Stomach smooth muscle (tissue), 2 donors: Measurements from ENCODE around the gene TNS2.
"Not testable (repeated sequence)": the region's sequence is repeated elsewhere in the genome, so short reads cannot be mapped to it uniquely, and the experiment has no call there.

Source experiments
- H3K27ac ChIP-seq: one replicate; pipeline ENCODE4 v1.7.0; 2013; ENCODE audit warnings: mild to moderate bottlenecking, low read length, inconsistent platforms
- H3K27me3 ChIP-seq, 2 donors: one replicate each; pipeline ENCODE4 v1.7.0; 2013; ENCODE audit warnings: low read length in 2 of 2; ENCODE audit not compliant: insufficient read depth in 2 of 2, control insufficient read depth in 1 of 2
- H3K36me3 ChIP-seq, 2 donors: one replicate each; pipeline ENCODE4 v1.7.0; 2013; ENCODE audit warnings: low read length in 2 of 2; ENCODE audit not compliant: control insufficient read depth in 2 of 2, insufficient read depth in 2 of 2
- H3K4me1 ChIP-seq: one replicate; pipeline ENCODE4 v1.7.0; 2013; ENCODE audit warnings: low read length; ENCODE audit not compliant: control insufficient read depth, insufficient read depth
- H3K4me3 ChIP-seq, 2 donors: one replicate each; pipeline ENCODE4 v1.7.0; 2013; ENCODE audit warnings: low read length in 2 of 2
- H3K9ac ChIP-seq, 2 donors: one replicate each; pipeline ENCODE4 v1.7.0; 2013; ENCODE audit warnings: low read length in 2 of 2, mild to moderate bottlenecking in 1 of 2
- H3K9me3 ChIP-seq, 2 donors: one replicate each; pipeline ENCODE4 v1.7.0; 2013; ENCODE audit warnings: low read length in 2 of 2; ENCODE audit not compliant: control insufficient read depth in 2 of 2
- donor health status: healthy.
- donor health status: Pancreatic carcinoma.

Gene TNS2

GRCh38 chr12:53049571-53050318 is at the start of gene TNS2:
Gene TNS2, plus strand, starts transcription at chr12:53050065. Its CDS starts 121 bp downstream, at chr12:53050186.
- H3K4me3 ChIP-seq, result peak within 1 kb of the TSS; percentile 50 to 73
- H3K27ac ChIP-seq, result peak within 1 kb of the TSS; percentile 98
- peaks cover 0 to 2% of the 10 kb centered on the region in 2 donors for H3K36me3 ChIP-seq
- peaks cover 85% of the 10 kb centered on the region for H3K4me1 ChIP-seq
- H3K27me3 ChIP-seq, result no peaks in the 10 kb centered on the region
- H3K9ac ChIP-seq, result peak within 1 kb of the TSS; percentile 55 to 76
- H3K9me3 ChIP-seq, result no peaks in the 10 kb centered on the region

GRCh38 chr12:53004178-53004577 is 45.7 kb upstream of the TNS2 start:
- H3K9ac ChIP-seq, result no peak overlapping the region
- no peak overlapping the region for H3K4me3 ChIP-seq
- no peak overlapping the region for H3K27ac ChIP-seq
- H3K4me1 ChIP-seq, result peaks cover 31% of the 10 kb centered on the region
- H3K9me3 ChIP-seq, result no peaks in the 10 kb centered on the region
- no peaks in the 10 kb centered on the region for H3K27me3 ChIP-seq
- no peaks in the 10 kb centered on the region for H3K36me3 ChIP-seq

GRCh38 chr12:53004582-53004981 is 45.3 kb upstream of the TNS2 start:
- Histone ChIP-seq H3K9ac (no peak overlapping the region), H3K27ac (no peak overlapping the region)

GRCh38 chr12:53005215-53005985 is 44.5 kb upstream of the TNS2 start:
- H3K27ac ChIP-seq, result peak overlapping the region; percentile 88
- no peaks in the 10 kb centered on the region for H3K36me3 ChIP-seq
- H3K9ac ChIP-seq, result peak overlapping the region; percentile 71 to 77
- peaks cover 32% of the 10 kb centered on the region for H3K4me1 ChIP-seq
- H3K27me3 ChIP-seq, result no peaks in the 10 kb centered on the region
- peak overlapping the region; percentile 79 to 98 for H3K4me3 ChIP-seq
- H3K9me3 ChIP-seq, result no peaks in the 10 kb centered on the region

More at GRCh38 chr12:53004582-53004981, 45.3 kb upstream of the TNS2 start:
- no peaks in the 10 kb centered on the region for H3K27me3 ChIP-seq
- H3K9me3 ChIP-seq, result no peaks in the 10 kb centered on the region
- H3K36me3 ChIP-seq, result no peaks in the 10 kb centered on the region
- H3K4me1 ChIP-seq, result peaks cover 32% of the 10 kb centered on the region
- H3K4me3 ChIP-seq, result no peak overlapping the region

- peaks cover 36% of the 10 kb centered on the region for H3K4me1 ChIP-seq
- H3K4me3 ChIP-seq, result peak within 1 kb of the TSS; percentile 96 to 98
- H3K9ac ChIP-seq, result peak within 1 kb of the TSS; percentile 90 to 96
- no peaks in the 10 kb centered on the region for H3K9me3 ChIP-seq
- no peaks in the 10 kb centered on the region for H3K36me3 ChIP-seq
- H3K27ac ChIP-seq, result peak within 1 kb of the TSS; percentile 88
- H3K27me3 ChIP-seq, result no peaks in the 10 kb centered on the region
Measured at GRCh38 chr12:53005986-53006809, 43.7 kb upstream of the TNS2 start, which contains the start of gene EIF4B. Gene EIF4B, plus strand, starts transcription at chr12:53006456. Its CDS starts 28 bp downstream, at chr12:53006484.

- Histone ChIP-seq H3K4me1 (peaks cover 38% of the 10 kb centered on the region), H3K36me3 (no peaks in the 10 kb centered on the region), H3K9ac (peak overlapping the region; percentile 90 to 96), H3K27ac (peak overlapping the region; percentile 88), H3K9me3 (no peaks in the 10 kb centered on the region), H3K27me3 (no peaks in the 10 kb centered on the region), H3K4me3 (peak overlapping the region; percentile 96 to 98)
Measured at GRCh38 chr12:53006810-53007309, 43.0 kb upstream of the TNS2 start.

- Histone ChIP-seq H3K4me1 (peaks cover 38% of the 10 kb centered on the region), H3K27me3 (no peaks in the 10 kb centered on the region), H3K9ac (peak overlapping the region; percentile 29 to 96), H3K36me3 (no peaks in the 10 kb centered on the region), H3K9me3 (no peaks in the 10 kb centered on the region), H3K27ac (no peak overlapping the region), H3K4me3 (peak overlapping the region; percentile 96 to 98)
Measured at GRCh38 chr12:53007343-53007742, 42.5 kb upstream of the TNS2 start.

GRCh38 chr12:53008760-53009159 is 41.1 kb upstream of the TNS2 start:
- not testable (repeated sequence) for H3K27ac ChIP-seq, H3K4me3 ChIP-seq, H3K9me3 ChIP-seq, H3K36me3 ChIP-seq, H3K9ac ChIP-seq, H3K27me3 ChIP-seq
- peaks cover 38% of the 10 kb centered on the region for H3K4me1 ChIP-seq

- no peak overlapping the region for H3K4me3 ChIP-seq
- no peaks in the 10 kb centered on the region for H3K27me3 ChIP-seq
- H3K27ac ChIP-seq, result no peak overlapping the region
- H3K9ac ChIP-seq, result no peak overlapping the region
- H3K9me3 ChIP-seq, result no peaks in the 10 kb centered on the region
- H3K36me3 ChIP-seq, result no peaks in the 10 kb centered on the region
- H3K4me1 ChIP-seq, result peaks cover 29% of the 10 kb centered on the region
Measured at GRCh38 chr12:53010955-53011354, 38.9 kb upstream of the TNS2 start.

- Histone ChIP-seq H3K27ac (no peak overlapping the region), H3K9ac (no peak overlapping the region), H3K4me3 (no peak overlapping the region), H3K9me3 (no peaks in the 10 kb centered on the region), H3K4me1 (peaks cover 26% of the 10 kb centered on the region), H3K36me3 (peaks cover 0 to 3% of the 10 kb centered on the region in 2 donors), H3K27me3 (no peaks in the 10 kb centered on the region)
Measured at GRCh38 chr12:53011889-53012288, 38.0 kb upstream of the TNS2 start.
